HepG2 (cell line): ENCODE data around the gene NOTCH4. TPM values are rescaled to one million over a fixed set of nuclear protein-coding genes. Genes with fewer than 3 reads are reported as not detected.

Experiments used
- ARID5B ChIP-seq: IDR thresholded peaks from 2 replicates; pipeline ENCODE4 v1.4.0; 2020; ENCODE audit warnings: mild to moderate bottlenecking, missing genetic modification reagents
- ATF5 ChIP-seq: sonication (generic); formaldehyde crosslinking; IDR thresholded peaks from 2 replicates; pipeline ENCODE4 v1.4.0; 2020; ENCODE audit warnings: mild to moderate bottlenecking, low read depth, missing genetic modification reagents
- CC2D1A ChIP-seq: sonication (generic); formaldehyde crosslinking; IDR thresholded peaks from 2 replicates; pipeline ENCODE4 v1.8.1; 2023; ENCODE audit warnings: mild to moderate bottlenecking, missing genetic modification reagents
- MXD1 ChIP-seq: sonication (generic); formaldehyde crosslinking; IDR thresholded peaks from 2 replicates; pipeline ENCODE4 v1.4.0; 2020; ENCODE audit warnings: mild to moderate bottlenecking, missing genetic modification reagents
- NFRKB ChIP-seq: fragments of 450-650 bp; IDR thresholded peaks from 2 replicates; pipeline ENCODE4 v1.6.1; 2017
- PLSCR1 ChIP-seq: sonication (generic); formaldehyde crosslinking; IDR thresholded peaks from 2 replicates; pipeline ENCODE4 v1.5.0; 2020; ENCODE audit warnings: missing genetic modification reagents, mild to moderate bottlenecking, borderline replicate concordance
- POLR2AphosphoS2 ChIP-seq: IDR thresholded peaks from 2 replicates; pipeline ENCODE4 v1.6.1; 2011; ENCODE audit warnings: low read depth, low read length, improper control_type of control experiment
- PRPF4 ChIP-seq: fragments of 200-400 bp; formaldehyde crosslinking; IDR thresholded peaks from 2 replicates; pipeline ENCODE4 v1.6.1; 2016; ENCODE audit warnings: low read length, low read depth; ENCODE audit not compliant: poor library complexity, severe bottlenecking
- SMAD9 ChIP-seq: sonication (generic); formaldehyde crosslinking; IDR thresholded peaks from 2 replicates; pipeline ENCODE4 v1.5.1; 2020; ENCODE audit warnings: mild to moderate bottlenecking, missing genetic modification reagents
- THYN1 ChIP-seq: sonication (generic); formaldehyde crosslinking; IDR thresholded peaks from 2 replicates; pipeline ENCODE4 v1.8.1; 2023; ENCODE audit warnings: low read depth, mild to moderate bottlenecking, moderate library complexity, missing genetic modification reagents, borderline replicate concordance
- ZBTB14 ChIP-seq: sonication (generic); formaldehyde crosslinking; IDR thresholded peaks from 2 replicates; pipeline ENCODE4 v1.4.0; 2020; ENCODE audit warnings: missing genetic modification reagents
- ZHX1 ChIP-seq: sonication (generic); formaldehyde crosslinking; IDR thresholded peaks from 2 replicates; pipeline ENCODE4 v1.8.1; 2022; ENCODE audit warnings: low read depth, mild to moderate bottlenecking, missing genetic modification reagents
- ZNF101 ChIP-seq: sonication (generic); formaldehyde crosslinking; IDR thresholded peaks from 2 replicates; pipeline ENCODE4 v1.4.0; 2020; ENCODE audit warnings: mild to moderate bottlenecking, low read depth, missing genetic modification reagents, borderline replicate concordance
- ZNF160 ChIP-seq: sonication (generic); formaldehyde crosslinking; IDR thresholded peaks from 2 replicates; pipeline ENCODE4 v1.8.0; 2022; ENCODE audit warnings: mild to moderate bottlenecking, inconsistent platforms, missing genetic modification reagents
- ZNF232 ChIP-seq: sonication (generic); formaldehyde crosslinking; IDR thresholded peaks from 2 replicates; pipeline ENCODE4 v1.4.0; 2020; ENCODE audit warnings: missing genetic modification reagents, borderline replicate concordance
- ZNF468 ChIP-seq: sonication (generic); formaldehyde crosslinking; IDR thresholded peaks from 2 replicates; pipeline ENCODE4 v1.8.0; 2022; ENCODE audit warnings: mild to moderate bottlenecking, moderate library complexity, missing genetic modification reagents
- ZNF589 ChIP-seq: sonication (generic); formaldehyde crosslinking; conservative IDR thresholded peaks from 2 replicates; pipeline ENCODE4 v1.8.0; 2022; ENCODE audit warnings: mild to moderate bottlenecking, moderate library complexity, missing genetic modification reagents
- polyA plus RNA-seq, 8 experiments: library from polyadenylated mRNA; depleted of rRNA in 3 of 8; stranded (reverse) in 7 of 8; unstranded in 1 of 8; fragments of >200 nt; fragmentation: Illumina TruSeq in 4 of 8; extraction: Trizol in 4 of 8; gene quantifications; 2 replicates each; pipeline versions ENCODE4 v1.2.1 to v1.2.3, GENCODE V29; 2011 to 2016; ENCODE audit warnings: low read depth in 4 of 8, missing spikeins in 1 of 8, mixed read lengths in 1 of 8; ENCODE audit not compliant: insufficient read depth in 1 of 8
- total RNA-seq, 5 experiments: library from RNA; depleted of rRNA; stranded (reverse); fragments of >200 nt; fragmentation: Illumina TruSeq; extraction: Trizol; gene quantifications; 2 replicates each; pipeline ENCODE4 v1.2.3, GENCODE V29; 2016; ENCODE audit warnings: low read depth in 1 of 5

NOTCH4 gene
- total and polyA plus RNA-seq, 2 of the 13 experiments (the other 11 are each of a cell fraction or from before 2014, with no cell fraction given): 0.51 to 0.83 TPM

- TF ChIP-seq POLR2AphosphoS2 (no peak), SMAD9 (CRISPR knock-in tag) (no peak), ZBTB14 (no peak), ARID5B (CRISPR knock-in tag) (no peak), CC2D1A (CRISPR knock-in tag) (no peak), THYN1 (no peak), PLSCR1 (no peak), ZNF160 (CRISPR knock-in tag) (0 out of 2 replicates have a peak, but pooled peaks have one; percentile 23), ZNF468 (CRISPR knock-in tag) (no peak), ZNF589 (CRISPR knock-in tag) (peak; percentile 57; the same call in 1 of the 2 replicates), MXD1 (CRISPR knock-in tag) (no peak), NFRKB (no peak), ZNF101 (no peak), ATF5 (CRISPR knock-in tag) (no peak), ZNF232 (CRISPR knock-in tag) (no peak), ZHX1 (CRISPR knock-in tag) (no peak), PRPF4 (no peak)
Measured at GRCh38 chr6:32178547-32179440, 45.1 kb downstream of the NOTCH4 start (continued).
